LNCaP clone FGC (cell line): ENCODE measurements around the gene HOXA3.

Experiments
- DNase-seq: peaks from one replicate; pipeline ENCODE4 v3.0.0-alpha.2; 2011; ENCODE audit warnings: low read depth
- H3K4me3 ChIP-seq: 2 replicates; pipeline ENCODE4 v1.5.1; 2011; ENCODE audit warnings: mild to moderate bottlenecking, low read depth, low read length, control low read depth
- TF ChIP-seq, protein P1 (sequence below): IDR thresholded peaks from 2 replicates; pipeline ENCODE4 v1.5.1; 2012; ENCODE audit warnings: mild to moderate bottlenecking; ENCODE audit not compliant: control insufficient read depth, insufficient read depth; ENCODE audit errors: extremely low read depth

HOXA3 gene

DNA sequence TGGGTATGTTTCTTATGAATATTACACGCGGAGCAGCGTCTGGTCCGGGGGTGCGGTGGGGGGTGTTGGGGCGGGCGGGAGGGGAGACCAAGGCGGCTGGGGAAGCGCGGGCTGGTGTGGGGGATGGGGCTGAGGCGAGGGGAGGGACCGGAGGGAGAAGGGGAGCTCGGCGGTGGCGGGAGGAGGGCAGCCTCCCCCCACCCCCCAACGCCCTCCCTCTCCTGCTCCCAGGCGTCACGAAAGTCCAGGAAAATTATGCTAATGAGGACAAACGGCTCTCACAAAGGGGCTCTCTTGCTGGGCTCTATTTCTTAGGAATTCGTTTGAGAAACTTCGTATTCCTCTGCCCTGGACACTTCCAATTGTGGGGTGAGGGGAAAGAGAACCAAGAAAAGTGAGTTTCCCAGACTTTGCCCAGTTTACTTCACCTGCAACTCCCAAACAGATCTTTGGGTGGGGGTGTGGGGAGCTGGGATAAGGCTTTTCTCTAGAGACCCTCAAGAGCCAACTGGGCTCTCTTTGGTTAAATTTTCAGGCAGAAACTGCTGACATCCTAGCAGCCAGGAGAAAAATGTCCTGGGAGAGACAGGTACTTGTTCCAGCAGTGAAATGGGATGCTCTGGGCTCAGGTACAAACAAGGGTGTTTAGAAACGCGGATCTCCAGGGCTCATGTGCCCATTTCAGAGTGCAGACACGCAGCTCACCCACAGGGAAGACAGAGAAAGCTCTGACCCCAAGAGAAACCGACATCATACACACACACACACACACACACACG is 38.2 kb downstream of the HOXA3 start:
- DNase-seq, result no peak
- TF ChIP-seq, protein P1, sequence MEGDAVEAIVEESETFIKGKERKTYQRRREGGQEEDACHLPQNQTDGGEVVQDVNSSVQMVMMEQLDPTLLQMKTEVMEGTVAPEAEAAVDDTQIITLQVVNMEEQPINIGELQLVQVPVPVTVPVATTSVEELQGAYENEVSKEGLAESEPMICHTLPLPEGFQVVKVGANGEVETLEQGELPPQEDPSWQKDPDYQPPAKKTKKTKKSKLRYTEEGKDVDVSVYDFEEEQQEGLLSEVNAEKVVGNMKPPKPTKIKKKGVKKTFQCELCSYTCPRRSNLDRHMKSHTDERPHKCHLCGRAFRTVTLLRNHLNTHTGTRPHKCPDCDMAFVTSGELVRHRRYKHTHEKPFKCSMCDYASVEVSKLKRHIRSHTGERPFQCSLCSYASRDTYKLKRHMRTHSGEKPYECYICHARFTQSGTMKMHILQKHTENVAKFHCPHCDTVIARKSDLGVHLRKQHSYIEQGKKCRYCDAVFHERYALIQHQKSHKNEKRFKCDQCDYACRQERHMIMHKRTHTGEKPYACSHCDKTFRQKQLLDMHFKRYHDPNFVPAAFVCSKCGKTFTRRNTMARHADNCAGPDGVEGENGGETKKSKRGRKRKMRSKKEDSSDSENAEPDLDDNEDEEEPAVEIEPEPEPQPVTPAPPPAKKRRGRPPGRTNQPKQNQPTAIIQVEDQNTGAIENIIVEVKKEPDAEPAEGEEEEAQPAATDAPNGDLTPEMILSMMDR, result no peak
- no peak overlapping the region for H3K4me3 ChIP-seq

DNA sequence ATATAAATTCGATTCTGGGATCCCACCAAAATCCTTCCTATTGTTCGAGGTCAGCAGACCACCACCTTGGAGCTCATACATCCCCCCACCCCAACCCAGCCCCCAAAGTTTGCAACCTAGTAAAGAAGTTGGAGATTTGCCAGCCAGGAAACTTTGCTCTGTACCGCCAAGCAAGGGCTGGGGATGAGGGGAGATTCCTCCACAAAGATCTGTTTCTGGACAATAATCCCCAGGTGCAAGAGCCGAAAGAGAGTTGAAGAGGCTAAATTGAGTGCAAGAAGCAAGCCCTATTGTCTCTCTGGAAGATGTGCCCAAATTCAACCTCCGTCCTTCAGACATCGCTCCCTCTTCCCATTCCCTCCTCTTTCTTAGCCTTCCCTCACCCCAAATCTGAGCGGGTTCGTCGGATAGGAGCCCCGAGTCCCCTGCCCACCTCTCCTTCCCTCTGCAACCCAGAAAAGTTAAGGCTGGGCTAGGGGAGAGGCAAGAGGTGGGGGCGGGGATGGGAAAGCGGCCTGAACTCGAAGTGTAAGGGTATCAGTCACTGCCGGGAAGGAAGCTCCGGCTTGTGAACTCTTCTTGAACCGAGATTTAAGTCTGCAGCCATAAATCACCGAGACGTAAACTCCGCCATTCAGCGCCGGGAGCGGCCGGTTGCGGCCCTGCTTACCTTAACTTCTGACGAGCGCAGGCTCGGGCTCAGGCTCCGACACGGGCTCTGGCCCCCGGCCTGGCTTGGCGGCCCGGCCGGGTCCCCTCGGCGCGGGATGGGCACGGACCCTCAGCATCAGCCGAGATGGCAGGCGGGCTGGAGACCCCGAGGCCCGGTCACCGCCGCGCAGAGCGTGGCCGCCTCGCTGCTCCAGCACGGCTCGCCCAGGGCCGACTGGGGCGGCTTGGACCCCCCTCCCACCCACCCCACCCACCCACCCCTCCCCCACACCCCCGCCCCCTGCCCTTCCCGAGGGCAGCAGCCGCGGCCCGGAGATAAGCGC is 39.1 kb downstream of the HOXA3 start:
- DNase-seq, result no peak

DNA sequence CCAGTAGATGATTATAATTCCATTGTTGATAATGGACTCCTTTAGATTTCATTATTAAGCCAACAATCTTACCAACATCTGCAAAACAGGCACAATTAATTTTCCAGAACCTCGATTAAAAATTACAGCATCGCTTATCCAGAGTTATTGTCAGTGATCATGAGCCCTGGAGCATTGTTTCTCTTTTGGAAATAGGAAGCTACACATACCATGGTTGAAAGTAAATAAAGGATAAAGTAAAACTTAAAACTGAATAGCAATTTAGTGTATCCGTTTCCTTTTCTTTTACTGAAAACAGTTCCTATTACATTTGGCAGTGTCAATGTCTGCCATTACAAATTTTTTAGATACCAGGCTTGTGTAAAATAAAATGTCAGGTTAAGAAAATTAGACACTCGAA is 40.0 kb downstream of the HOXA3 start:
- TF ChIP-seq, protein P1, result no peak
- DNase-seq, result no peak
- H3K4me3 ChIP-seq, result no peak overlapping the region

More for the DNA sequence above, 39.1 kb downstream of the HOXA3 start:
- no peak overlapping the region for H3K4me3 ChIP-seq
- TF ChIP-seq, protein P1, result no peak

DNA sequence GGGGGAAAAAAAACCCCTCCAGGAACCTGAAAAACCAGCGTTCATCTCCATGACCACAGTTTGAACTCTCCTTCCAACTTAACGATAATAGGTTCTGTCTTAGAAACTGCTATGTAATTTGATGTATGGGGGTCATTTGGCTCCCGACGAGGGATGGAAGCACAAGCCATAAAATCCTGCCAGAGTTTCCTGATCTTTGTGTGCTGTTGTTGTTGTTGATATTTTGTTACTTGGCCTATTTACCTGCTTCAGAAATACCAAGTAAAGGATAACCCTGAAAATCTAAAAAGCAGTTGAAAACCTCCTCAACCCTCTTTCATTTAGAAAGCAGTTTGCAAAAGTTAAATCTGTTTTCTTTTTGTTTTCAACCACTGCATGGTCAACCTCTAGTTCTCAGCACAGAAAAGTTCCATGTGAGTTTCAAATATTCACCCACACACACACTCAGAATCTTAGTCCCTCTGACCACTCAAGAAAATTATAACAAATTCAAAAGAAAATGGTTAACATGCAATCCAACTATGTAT is 40.6 kb downstream of the HOXA3 start:
- no peak for DNase-seq

DNA sequence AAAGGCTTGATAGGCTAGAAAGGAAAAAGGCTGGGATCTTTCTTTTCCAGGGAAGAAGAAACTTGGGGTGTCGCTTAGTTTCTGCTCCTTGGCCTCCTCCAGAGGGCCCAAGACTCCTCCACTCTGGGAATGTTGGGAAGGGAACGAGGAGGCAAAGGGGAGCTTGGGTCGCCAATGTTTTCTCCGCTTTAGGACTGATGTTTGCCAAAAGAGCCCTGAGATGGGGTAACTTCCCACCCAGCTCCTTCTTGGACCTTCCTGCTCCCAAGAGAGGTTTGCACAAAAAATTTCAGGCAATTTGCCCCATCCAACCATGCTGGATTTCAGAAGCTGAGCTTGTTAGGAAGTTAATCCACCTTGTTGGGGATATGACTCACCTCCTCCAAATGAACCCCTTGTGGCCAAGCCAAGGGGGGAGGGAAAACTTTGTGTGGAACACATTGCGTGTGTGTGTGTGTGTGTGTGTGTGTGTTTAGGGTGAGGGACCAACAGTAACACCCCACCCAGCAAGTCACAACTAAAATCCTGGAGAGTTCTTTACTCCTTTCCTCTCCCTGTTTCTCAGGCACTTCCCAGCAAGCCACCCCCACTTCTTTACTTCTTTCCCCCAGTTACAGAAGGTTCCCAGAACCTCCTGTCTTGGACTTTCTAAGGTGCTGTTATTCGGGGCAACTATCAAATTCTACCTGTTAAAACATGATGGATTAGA is 41.2 kb downstream of the HOXA3 start:
- H3K4me3 ChIP-seq, result peak overlapping the region; percentile 23; the same call in 1 of the 2 replicates
- TF ChIP-seq, protein P1, result no peak
- no peak for DNase-seq

More for the DNA sequence above, 40.6 kb downstream of the HOXA3 start:
- TF ChIP-seq, protein P1, result no peak
- no peak overlapping the region for H3K4me3 ChIP-seq
